GM21825 (cell line): Measurements from ENCODE around the gene OSBPL5.
"Not testable (repeated sequence)": the region's sequence is repeated elsewhere in the genome, so short reads cannot be mapped to it uniquely, and the experiment has no call there.

Experiments used
- ATAC-seq: cut with Tn5 transposase; IDR thresholded peaks from one replicate; pipeline ENCODE4 v1.9.1; 2021; ENCODE audit warnings: mild to moderate bottlenecking, moderate library complexity; ENCODE audit not compliant: unreplicated experiment

Gene OSBPL5

GRCh38 chr11:3089236-3090061 is 75.7 kb downstream of the OSBPL5 start:
- no peak for ATAC-seq

DNA sequence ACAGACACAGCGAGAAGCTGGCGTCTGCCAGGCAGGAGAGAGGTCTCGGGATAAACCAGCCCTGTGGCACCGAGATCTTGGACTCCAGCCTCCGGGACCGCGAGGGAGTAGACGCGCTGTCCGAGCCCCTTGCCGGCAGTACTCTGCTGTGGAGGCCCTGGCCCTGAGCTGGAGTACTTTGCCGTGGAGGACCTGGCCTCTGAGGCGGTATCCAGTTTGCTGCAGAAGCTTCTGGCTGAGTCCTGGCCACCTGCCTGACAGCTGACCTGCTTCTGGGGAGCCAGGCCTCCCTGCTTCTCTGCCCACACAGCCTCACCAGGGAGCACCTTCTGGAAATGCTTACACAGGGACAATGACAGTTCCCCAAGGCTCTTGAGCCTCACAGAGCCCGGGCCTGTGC is 76.3 kb downstream of the OSBPL5 start:
- ATAC-seq: no peak

GRCh38 chr11:3087821-3088800 is 77.0 kb downstream of the OSBPL5 start:
- ATAC-seq: no peak

DNA sequence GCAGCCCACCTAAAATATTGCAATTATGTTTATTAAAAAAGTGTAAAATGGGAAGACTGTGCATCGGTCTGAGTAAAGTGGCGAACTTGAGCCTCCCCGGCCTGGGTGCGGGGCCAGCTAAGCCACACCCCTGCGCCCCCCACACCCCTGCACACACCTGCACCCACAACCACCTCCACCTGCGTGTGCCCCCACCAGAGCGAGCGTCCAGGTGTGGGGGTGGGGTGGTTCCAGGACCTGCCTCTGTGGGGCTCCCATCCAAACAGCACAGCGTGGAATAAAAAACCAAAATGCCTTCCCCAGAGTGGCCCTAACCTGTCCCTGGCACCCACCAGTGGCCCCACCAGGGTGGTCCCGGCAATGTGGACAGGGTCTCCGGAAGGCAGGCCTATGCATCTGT is 77.7 kb downstream of the OSBPL5 start:
- ATAC-seq: no peak

GRCh38 chr11:3086671-3087150 is 78.4 kb downstream of the OSBPL5 start:
- ATAC-seq: no peak

DNA sequence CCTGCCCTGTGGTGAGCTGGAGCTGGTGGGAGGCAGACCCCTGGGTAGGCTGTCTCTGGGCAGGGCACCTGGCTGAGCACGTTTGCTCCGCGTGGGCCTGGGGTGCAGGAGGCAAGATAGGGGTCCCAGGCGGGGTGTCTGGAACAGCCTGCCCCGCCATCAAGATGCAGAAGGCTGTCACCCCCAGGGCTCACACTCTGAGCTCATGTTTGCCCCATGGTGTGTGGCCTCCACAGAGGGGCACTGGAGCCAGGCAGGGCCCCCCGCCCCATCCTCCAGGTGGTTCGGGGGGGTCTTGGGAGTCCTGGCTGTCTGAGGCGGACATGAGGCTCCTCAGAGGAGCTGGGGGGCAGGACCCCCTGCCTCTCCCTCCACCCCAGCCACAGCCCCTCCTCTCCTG is 79.0 kb downstream of the OSBPL5 start:
- no peak for ATAC-seq

GRCh38 chr11:3085052-3085451 is 80.1 kb downstream of the OSBPL5 start:
- ATAC-seq: no peak

- no peak for ATAC-seq
Measured at GRCh38 chr11:3083321-3083720, 81.8 kb downstream of the OSBPL5 start.

DNA sequence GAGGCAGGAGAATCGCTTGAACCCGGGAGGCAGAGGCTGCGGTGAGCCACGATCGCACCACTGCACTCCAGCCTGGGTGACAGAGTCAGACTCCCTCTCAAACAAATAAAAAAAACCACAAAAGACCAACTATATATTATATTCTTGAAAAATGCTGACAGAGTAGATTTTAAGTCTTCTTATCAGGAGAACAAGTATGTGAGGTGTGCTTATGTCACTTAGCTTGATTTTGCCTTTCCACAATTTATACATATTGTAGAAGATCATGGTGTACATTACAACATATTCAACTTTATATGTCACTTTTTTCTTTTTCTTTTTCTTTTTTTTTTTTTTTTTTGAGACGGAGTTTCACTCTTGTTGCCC is 83.7 kb downstream of the OSBPL5 start:
- ATAC-seq: no peak

DNA sequence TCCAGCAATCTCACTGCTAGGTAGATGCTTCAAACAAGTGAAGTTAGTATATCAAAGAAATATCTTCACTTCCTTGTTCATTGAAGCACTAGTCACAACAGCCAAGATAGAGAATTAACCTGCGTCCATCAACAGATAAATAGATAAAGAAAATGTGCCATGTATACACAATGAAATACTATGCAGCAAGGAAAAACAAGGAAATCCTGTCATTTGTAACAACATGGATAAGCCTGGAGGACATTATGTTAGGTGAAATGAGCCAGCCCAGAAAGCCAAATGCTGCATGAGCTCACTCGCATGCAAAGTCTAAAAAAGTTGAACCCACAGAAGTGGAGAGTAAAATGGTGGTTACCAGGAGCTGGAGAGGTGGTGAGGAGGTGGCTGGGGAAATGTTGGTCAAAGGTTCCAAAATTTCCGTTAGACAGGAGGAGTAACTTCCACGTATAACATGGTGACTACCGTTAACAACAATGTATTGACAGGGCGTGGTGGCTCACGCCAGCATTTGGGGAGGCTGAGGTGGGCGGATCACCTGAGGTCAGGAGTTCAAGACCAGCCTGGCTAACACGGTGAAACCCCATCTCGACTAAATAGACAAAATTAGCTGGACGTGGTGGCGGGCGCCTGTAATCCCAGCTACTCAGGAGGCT is 84.3 kb downstream of the OSBPL5 start:
- no peak for ATAC-seq

DNA sequence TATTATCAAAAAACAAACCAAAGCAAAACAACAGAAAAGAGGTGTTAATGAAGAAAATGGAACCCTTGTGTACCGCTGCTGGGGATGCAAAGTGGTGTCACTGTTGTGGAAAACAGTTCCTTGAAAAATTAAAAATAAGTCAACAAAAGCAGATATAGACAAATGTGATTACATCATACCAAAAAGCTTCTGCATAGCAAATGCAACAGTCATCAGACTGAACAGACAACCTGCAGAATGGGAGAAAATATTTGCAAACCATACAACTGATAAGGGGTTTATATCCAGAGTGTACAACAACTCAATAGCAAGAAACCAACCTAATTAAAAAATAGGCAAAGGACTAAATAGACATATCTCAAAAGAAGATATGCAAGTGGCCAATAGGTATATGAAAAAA is 85.0 kb downstream of the OSBPL5 start:
- no peak for ATAC-seq

DNA sequence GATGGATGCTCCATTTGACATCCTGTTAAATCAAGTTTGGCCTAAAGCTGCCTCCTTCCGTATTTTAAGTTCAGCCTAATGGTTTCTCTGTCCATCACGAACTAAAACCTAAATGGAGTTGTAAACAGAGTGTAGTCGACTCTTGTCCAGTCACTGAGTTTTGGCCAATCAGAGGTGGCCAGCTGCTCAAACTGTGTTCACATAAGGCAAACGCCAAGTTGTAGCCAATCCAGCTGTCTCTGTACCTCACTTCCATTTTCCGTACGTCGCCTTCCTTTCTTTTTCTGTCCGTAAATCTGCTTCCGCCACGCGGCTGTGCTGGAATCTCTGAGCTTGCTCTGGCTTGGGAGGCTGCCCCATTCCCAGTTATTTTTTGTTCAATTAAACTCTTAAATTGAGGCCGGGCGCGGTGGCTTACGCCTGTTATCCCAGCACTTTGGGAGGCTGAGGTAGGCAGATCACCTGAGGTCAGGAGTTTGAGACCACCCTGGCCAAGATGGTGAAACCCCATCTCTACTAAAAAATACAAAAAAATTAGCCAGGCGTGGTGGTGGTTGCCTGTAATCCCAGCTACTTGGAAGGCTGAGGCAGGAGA is 87.2 kb downstream of the OSBPL5 start:
- no peak for ATAC-seq

GRCh38 chr11:3077189-3077836 is 87.8 kb downstream of the OSBPL5 start:
- ATAC-seq: no peak

GRCh38 chr11:3074912-3075589 is 90.1 kb downstream of the OSBPL5 start:
- ATAC-seq: no peak

DNA sequence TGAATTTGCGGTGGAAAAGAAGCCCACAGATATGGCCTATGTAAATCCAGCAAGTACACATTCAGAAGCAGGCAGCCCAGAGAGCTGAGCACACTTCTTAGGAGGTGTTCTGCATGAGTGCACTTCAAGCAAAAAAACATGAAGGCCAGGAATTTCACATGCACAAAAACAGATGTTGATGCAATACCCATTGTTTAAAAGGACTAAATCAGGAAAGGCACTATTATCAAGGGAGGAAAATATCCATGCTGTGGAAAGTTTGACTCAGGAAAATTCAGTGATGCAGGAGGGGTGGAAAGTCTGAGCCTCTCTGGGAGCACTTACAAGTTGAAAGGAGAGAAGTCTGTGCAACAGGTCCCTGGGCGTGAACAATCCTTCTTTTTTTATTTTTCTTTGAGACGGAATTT is 92.1 kb downstream of the OSBPL5 start:
- ATAC-seq: no peak

GRCh38 chr11:3069425-3069824 is 95.7 kb downstream of the OSBPL5 start:
- no peak for ATAC-seq

DNA sequence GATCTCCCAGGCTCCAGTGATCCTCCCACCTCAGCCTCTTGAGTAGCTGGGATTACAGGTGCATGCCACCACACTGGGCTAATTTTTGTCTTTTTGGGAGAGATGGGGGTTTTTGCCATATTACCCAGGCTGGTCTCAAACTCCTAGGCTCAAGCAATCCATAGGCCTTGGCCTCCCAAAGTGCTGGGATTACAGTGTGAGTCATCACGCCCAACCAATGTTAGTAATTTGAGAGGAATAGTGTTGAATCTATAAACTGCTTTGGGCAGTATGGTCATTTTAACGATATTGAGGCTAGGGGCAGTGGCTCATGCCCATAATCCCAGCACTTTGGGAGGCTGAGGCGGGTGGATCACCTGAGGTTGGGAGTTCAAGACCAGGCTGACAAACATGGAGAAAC is 98.8 kb downstream of the OSBPL5 start:
- not testable (repeated sequence) for ATAC-seq

DNA sequence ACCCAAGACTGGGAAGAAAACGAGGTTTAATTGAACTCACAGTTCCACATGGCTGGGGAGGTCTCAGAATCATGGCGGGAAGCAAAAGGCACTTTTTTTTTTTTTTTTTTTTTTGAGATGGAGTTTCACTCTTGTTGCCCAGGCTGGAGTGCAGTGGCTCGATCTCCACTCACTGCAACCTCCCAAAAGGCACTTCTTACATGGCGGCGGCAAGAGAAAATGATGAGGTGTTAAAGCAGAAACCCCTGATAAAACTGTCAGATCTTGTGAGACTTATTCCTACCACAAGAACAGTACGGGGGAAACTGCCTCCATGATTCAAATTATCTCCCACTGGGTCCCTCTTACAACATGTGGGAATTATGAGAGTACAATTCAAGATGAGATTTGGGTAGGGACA is 100.4 kb downstream of the OSBPL5 start:
- not testable (repeated sequence) for ATAC-seq

DNA sequence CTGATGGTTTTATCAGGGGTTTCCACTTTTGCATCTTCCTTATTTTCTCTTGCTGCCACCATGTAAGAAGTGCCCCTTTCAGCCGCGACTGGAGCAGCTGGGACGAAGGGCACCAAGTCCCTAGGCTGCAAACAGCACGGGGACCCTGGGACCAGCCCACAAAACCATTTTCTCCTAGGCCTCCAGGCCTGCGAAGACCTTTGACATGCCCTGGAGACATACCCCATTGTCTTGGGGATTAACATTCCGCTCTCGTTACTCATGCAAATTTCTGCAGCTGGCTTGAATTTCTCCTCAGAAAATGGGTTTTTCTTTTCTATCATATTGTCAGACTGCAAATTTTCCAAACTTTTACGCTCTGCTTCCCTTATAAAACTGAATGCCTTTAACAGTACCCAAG is 101.2 kb downstream of the OSBPL5 start:
- ATAC-seq: not testable (repeated sequence)

- ATAC-seq: not testable (repeated sequence)
Measured at GRCh38 chr11:3063432-3063831, 101.7 kb downstream of the OSBPL5 start.
